ENCODE results near the gene PIK3CA.

GRCh38 chr3:179196700-179197099 lies 48.5 kb downstream of the PIK3CA start:
- TF ChIP-seq CTCF (conservative IDR thresholded peaks at IDR 0.05; ENCODE audit: low read depth, low read length) (no peak), EZH2 (IDR thresholded peaks at IDR 0.05; ENCODE audit: borderline replicate concordance, low read depth, low read length, poor library complexity, severe bottlenecking) (no peak)

All from A673 (cell line).